Hematopoietic multipotent progenitor cell treated with erythropoietin and hydrocortisone succinate and interleukin-3 and kit ligand, for 8 days (in vitro differentiated cells): Measurements from ENCODE around the gene SVIL.
"Not testable (repeated sequence)": the region's sequence is repeated elsewhere in the genome, so short reads cannot be mapped to it uniquely, and the experiment has no call there.

ENCODE experiments used
- DNase-seq: peaks from one replicate; pipeline ENCODE4 v3.0.0-alpha.2; 2015

The SVIL gene

DNA sequence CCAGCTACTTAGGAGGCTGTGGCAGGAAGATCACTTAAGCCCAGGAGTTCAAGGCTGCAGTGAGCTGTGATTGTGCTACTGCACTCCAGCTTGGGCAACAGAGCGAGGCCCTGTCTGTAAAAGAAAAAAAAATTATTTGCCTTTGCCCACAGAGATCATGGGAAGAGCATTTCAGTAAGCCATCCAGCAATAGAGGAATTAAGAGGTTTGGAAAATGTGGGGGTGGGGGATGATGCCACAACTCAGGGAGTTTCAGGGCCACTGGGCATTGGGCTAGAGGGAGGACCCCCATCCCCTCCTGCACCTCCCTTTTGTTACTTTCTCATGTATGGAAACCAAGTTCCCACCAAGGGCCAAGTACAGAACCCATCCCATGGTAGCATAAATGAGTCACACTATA, 38.4 kb downstream of the SVIL start:
- DNase-seq = no peak

DNA sequence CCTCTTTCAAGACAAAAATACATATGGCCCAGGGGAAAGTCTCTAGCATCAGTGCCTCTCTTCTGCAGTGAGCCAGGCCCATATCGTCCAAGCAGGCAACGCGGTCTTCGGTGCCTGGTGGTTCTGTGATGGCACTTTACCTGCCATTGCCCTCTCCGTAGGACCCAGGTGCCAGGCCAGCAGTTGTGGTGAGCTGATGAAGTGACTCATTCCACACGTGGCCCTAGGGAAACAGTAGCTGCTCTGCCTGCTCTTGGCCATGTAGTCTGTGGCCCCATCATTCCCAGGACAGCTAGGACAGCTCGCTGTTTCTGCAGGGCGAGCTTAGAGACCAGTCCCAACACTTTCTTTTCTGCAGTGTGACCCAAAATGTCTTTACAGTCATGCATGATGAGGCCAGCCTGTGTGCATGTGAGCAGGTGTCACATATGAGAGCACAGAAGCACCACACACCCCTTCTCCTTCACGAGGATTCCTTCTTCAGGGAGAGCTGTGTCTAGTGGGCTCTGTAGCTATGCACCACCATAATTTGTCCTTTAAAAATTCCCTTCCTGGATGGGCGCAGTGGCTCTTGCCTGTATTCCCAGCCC, 39.0 kb downstream of the SVIL start:
- DNase-seq = no peak

DNA sequence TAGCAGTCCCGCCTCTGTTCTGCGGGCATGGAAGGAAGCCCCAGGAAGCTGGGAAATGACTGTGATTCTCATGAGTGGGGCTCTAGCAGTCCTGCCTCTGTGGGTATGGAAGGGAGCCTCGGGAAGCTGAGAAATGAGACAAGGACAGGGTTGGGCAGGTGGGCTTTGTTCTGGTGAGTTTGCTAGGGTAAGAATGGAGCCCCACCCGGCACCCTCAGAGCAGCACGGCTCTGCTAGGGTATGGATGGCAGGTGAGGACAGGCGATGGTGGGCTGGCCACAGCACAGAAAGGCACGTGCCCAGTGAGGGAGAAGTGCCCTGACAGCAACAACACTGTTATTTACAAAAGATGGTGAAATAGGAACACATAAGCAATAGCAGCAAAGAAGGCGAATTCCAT, 39.6 kb downstream of the SVIL start:
- no peak for DNase-seq

DNA sequence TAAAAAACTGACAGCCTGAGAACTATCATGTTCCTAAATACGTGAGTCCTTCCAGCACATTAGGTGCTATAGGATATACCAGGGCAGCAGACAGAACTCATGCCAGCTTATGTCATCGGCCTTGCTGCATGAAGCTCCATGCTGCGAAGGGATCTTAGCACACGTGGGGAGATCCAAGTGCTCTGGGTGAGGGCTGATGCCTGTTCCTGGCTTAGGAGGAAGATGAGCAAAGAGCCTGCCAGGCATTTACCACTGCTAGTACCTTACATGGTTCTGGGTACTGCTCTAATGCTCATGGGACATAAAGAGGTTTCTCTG, 43.2 kb downstream of the SVIL start:
- DNase-seq = no peak

DNA sequence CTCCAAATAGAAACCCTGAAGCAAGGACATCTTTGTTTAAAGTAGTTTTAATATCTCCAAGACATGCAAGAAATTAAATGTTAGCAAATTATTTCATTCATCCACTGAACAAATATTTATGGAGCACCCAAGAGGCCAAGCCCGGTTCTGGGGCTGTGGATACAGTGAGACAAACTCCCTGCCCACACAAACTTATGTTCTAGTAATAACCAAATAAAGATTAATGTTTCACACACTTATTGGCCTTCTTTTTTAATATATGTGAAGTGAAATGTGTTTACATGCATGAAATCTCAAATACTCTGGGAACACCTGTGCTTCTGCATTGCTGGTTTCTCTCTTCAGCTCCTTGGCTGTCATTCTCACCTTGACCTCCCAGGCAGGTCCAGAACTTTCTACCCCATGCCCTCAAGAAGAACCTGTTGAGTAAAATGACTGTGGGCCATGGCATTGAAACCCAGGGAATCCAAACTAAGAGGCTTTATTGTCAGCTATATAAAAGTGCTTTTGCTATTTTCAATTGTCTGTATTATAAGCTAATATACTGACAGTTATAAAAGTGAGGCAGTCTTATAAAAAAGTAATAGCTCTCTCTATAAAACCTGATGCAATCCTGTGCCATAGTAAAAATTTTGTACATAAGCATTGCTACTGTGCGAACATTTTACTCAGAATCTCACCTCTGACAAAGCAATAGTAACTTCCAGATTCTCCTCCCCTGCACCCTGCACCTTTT, 43.7 kb downstream of the SVIL start:
- no peak for DNase-seq

DNA sequence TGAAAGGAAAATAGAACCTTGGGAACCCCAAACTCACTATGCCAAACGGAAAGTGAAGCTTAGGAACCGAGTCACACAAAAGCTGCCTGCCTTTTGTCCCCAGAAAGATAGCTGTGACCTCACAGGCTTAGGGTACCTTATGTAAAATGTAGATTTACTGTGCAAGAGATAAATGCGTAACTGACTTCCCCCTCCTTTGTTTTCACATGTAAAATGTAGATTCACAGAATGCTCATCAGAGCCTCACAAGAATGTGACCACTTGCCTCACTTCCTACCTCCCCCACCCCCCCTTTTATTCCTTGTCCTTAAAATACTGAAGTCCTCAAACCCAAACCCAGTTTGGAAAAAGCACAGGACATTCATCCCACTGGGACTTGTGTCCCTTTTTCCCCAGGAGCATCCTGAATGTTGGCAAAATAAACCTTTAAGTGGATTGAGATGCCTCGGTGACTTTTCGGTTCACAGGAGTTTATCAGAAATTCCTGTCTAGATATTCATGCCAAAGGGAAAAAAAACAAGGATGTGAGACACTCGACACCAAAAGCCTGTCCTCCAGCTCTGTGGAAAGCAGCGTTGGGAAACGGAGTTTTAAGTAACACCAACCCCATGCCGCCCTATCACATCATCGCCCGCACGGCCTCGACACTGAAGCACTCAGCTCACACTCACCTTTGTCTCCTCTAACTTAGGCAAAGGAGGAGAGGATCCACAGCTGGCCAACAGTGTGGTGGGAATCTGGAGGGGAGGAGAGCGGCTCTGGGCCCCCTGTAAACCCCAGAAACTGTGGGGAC, 45.9 kb downstream of the SVIL start:
- no peak for DNase-seq

DNA sequence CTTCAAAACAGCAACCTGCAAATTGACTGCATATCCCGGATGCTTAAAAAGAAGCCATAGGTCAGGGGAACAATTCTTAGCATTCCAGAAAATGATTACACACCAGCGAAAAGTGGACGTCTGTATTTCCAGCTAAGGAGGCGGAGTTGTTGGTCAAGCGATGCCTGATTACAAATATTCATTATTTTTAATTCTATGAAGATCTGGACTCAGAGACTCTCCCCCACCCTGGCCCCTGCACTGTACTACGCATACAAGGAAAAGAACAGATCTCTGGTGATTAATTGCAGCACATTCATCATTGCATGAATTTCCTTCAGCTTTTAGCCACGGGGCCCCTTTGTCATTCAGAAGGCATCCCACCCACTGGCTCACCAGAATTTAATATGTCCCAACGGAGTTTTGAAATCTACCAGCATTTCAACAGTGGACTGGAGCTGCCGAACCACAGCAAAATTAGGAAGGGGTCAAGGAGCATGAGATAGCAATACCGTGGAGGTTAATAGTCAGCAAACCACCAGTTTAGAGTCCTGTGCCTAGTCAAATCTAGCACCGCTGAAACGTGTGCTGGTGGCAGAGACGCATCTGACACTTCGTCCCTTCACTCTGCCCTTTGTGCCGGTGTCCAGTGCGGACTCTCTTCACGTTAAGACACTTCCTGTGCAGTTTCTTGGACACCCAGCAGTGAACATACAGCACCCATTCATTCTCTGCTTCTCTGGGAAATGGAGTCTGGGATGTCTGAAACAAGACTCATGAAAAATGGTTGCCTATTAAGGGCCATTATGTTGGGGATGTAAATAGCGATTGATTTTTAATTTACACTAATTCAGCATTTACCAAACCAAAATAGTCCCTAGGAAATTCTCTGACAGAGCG, 46.8 kb downstream of the SVIL start:
- DNase-seq = not testable (repeated sequence)

DNA sequence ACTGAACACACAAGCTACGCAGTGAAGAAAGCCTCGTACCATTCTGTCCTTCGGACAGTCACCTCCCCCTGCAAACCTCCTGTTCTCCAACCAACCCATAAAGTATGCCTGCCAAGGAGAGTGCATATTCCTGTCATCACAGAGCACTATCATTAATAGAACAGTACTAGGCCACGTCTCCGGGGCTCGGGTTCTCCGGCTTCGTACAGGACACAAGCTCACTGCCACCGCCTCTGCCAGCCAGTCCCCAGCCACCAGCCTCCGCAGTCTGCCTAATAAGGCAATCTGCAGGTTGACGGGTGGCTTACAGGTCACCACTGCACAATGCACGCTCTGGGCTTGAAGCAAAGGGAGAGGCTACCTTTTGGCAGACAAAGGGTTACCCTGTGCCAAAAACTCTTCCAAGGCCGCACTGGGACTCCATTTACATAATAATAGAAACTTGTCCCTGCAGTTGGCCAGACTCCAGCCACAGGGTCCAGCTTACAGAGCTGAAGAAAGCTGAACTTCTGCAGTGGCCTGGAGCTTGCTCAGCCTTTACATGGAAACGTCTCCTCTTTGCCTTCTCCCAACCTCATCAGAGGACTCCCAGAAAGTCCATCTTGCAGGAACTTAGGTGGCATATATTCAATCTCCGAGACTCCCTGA, 47.5 kb downstream of the SVIL start:
- DNase-seq = not testable (repeated sequence)

DNA sequence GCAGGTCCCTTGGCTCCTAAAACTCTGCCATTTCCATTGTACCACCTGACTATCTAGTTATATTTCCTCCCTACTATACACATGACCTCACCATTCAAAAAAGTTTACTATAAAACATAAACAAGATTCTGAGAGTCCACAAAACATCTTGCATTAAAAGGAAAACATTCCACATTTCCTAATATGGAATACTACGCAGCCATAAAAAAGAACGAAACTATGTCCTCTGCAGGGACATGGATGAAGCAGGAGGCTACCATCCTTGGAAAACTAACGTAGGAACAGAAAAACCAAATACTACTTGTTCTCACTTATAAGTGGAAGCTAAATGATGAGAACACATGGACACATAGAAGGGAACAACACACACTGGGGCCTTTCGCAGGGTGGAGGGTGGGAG, 48.3 kb downstream of the SVIL start:
- DNase-seq = no peak

DNA sequence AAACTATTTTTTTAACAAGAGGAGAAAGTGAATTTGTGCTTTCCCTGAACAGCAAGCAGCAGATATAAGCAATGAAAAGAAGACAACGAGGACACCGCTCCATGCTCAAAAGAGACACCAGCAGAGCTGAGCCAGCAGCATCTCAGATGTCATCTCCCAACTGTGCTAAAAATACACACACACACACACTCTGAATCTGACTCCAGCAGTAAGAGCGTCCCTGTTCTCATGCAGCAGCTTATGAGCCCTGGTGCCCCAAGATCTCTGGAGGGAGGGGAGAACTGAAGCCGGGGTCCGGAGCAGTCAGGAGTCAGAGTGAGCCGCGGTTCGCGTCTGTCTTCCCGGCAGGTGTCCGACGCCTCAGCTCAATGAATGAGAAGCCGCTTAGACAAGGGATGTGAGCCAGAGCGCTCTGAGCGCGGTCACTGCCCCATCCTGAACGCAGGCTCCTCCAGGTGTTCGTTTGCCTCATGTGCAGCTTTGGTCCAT, 49.2 kb downstream of the SVIL start:
- no peak for DNase-seq

DNA sequence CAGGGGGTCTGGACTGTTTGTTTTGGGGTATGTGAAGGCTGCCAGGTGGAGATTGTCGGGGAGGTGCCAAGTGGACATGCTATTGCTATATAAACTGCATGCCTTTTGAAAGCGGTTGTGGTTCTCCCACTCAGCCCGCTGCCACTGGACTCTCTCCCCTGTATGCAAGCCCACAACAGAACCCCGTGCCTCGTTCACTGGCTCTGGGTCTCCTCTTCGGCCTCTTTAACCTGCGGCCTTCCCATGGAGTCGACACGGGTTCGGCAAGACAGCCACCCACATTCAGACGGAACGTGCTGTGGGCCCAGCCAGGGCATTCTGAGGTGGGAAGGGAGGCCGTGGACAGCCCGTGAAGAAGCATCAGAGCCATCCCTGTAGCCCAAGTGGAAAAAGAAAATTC, 50.3 kb downstream of the SVIL start:
- DNase-seq = no peak

DNA sequence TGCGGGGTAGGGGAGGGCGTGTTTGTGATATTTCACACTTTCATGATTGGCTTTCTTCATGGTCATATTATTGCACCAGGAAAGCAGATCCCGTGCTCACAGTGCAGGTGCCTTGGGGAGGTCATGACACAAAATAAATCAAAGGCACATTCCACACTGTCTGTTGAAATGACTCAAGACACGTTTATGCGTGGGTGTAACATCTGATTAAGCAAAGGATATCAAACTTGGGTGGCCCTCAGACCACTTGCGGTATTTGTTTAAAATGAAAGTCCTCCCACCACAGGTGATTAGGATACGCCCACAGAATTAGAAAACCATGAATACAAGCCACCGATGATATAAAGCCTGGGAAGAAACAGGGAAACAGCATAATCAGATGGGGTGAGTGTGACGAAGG, 51.1 kb downstream of the SVIL start:
- no peak for DNase-seq

DNA sequence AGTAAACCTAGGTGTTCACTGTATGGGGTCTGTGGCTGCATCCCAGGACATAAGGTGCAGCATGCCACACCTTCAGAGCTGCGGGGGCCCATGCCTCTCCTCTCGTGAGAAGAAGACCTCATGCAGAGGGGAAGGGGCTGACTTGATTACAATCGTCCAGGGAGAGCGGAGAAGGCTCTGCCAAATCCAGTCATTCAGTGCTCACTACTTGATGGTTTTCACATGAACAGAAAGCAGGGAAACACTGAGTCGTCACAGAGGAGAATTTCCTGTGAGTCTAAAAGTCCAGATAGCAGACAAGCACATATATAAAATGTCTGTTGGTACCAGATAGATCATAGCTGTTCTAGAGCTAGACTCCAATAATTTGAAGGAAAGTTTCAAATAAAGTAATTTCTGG, 52.0 kb downstream of the SVIL start:
- not testable (repeated sequence) for DNase-seq

DNA sequence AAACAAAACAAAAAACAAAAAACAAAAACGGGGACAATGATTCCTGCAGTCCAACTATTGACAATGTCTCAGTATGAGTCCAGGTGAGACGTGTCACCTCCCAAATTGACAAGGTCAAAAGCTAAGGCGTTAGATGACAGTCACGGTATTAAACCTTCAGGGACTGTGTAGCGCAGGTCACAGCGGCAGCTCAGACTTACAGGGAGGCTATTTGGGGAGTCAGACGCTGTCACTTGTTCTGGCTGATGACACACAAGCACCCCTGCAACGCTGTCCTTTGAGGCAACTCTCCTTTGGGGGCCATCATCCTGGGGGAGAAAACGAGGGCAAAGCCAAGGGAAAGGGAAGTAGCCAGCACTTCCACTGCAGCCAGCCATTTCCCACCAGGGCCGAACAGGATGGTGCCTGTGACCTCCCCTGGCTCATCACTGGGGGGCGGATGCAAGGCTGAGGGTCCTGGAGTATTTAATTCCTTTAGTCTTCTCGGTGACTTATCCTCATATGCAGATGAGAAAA, 55.3 kb downstream of the SVIL start:
- no peak for DNase-seq

DNA sequence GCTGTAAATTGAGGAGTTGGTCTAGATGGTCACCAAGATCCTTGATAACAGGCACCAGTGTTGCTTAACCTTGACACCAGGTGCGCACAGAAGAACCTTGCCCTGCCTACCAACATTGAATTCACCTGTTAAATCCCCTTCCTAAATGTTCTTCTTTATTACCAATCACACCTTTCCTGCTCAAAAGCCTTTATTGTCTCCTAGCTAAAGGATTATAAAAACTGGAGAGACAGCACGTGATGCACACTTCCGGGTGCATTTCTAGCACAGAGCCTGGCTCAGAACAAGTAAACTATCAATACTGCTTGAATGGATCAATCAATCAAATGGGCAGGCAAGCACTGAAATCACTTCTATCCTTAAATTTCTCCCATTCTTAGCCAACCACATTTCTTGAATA, 56.3 kb downstream of the SVIL start:
- no peak for DNase-seq

DNA sequence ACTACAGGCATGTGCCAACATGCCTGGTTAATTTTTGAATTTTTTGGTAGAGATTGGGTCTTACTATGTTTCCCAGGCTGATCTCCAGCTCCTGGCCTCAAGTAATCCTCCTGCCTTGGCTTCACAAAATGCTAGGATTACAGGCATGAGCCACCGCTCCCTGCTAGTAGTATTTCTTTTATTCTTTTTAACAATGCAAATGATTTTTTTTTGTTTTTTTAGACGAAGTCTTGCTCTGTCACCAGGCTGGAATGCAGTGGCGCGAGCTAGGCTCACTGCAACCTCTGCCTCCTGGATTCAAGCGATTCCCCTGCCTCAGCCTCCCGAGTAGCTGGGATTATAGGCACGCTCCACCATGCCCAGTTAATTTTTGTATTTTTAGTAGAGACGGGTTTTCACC, 58.1 kb downstream of the SVIL start:
- DNase-seq = no peak

DNA sequence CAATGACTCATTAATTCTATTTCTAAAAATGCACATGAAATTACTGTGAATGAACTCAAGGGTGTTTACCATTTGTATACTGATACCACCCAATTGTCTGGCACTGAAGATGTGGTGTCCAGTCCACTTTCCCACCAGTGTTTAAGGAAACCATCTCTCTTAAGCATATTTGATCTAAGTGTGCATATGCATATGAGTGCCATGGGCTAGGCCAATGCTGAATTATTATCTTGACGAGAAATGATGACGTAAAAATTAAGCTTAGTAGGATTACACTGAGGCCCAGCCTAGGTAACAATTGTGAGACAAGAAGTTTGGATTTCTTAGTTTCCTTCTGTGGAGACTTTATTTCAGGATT, 59.7 kb downstream of the SVIL start:
- no peak for DNase-seq

DNA sequence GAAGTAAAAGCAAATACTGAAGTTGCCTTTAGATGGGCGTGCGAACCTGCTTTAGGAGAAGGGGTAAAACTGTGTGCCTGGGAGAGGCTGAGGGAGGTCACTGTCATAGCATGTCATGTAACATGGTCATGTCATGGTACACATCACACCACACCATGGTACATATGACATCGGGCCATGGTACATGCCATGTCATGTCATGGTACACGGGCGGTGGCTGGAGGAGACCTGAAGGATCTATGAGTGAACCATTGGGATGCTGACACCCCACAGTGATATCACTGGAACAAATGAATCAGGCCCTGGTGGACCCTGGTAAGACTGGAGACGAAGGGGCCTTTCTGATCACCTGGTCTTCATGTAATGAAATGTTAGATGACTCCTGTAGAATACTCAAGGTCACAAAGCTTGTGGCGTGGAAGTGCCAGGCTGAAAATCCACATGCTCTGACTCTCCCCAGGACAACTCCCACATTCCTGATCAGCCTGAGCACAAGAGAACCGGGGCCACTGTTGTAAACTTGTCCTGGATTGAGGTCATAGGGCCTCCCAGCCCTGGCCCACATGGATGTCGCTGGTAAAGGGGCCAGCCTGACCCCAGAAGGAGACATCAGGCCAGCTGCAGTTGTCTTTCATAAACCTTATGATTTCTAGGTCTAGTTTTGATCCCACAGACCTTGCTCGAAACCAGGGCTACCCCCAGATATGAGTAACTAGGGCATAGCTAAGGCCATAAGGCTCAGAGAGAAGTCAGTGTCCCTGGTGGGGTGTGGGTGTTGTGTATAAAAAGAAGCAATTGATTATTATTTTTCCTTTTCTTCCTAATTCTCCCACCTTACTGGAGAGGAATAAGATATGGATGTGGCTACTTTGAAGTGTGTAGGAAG, 60.3 kb downstream of the SVIL start:
- not testable (repeated sequence) for DNase-seq

DNA sequence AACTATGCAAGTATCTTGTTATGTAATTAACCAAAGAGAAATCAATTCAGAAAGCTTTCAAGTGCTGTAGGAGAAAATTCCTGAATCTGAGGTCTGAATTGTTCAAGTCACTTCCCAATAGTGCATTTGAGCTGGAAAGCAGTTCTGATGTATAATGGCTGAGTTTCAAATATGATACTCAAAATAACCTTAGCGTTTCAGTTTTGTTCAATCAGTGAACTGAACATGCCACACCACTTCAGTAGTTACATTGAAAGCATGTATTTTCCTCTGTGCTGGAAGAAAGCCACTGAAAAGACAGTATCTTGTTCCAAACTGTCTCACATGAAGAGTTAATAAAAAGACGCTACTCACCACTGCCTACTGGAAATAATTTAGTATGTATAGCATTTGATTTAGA, 64.5 kb downstream of the SVIL start:
- DNase-seq = not testable (repeated sequence)

DNA sequence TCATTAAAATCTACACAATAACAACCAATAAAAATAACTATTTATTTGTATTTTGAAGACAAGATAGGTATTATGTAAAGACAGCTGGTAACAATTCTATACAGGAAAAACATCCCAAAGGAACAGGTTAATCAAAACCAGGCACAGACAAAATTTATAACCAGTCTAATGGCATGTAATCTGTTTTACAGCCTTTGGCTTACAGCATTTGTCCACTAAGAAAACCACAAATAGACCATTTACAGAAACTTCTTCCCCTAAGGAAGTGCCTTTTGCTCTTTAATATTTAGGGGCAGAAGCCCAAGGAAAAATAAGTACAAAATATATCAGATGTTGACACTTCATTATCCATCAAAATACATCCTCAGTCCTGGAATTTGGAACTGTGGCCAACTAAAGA, 65.0 kb downstream of the SVIL start:
- no peak for DNase-seq

DNA sequence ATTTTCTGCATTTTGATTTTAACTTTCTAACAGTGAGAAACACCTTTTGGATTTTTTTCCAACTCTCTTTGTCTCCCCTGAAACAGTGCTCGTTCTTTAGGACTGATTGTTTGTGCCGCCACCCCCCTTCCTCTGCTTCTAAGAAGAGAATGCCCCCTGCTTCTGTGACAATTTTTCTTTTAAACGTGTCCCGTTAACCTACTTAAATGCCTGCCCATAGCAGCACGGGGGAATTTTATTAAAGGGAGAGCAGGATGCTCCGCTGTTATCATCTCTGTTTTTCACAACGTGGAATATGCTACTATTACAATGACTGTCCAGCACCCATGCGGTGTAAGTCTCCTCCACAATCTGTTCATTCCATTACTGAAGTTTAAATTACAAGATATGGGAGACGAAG, 67.8 kb downstream of the SVIL start:
- DNase-seq = no peak
